Amniotic stem cell (primary cell): ENCODE results near the gene DPH7.
"Not testable (repeated sequence)": the region's sequence is repeated elsewhere in the genome, so short reads cannot be mapped to it uniquely, and the experiment has no call there.

Source experiments
- DNase-seq: peaks from one replicate; lab custom pipeline; 2025; lab: John Stamatoyannopoulos, UW

Gene DPH7

DNA sequence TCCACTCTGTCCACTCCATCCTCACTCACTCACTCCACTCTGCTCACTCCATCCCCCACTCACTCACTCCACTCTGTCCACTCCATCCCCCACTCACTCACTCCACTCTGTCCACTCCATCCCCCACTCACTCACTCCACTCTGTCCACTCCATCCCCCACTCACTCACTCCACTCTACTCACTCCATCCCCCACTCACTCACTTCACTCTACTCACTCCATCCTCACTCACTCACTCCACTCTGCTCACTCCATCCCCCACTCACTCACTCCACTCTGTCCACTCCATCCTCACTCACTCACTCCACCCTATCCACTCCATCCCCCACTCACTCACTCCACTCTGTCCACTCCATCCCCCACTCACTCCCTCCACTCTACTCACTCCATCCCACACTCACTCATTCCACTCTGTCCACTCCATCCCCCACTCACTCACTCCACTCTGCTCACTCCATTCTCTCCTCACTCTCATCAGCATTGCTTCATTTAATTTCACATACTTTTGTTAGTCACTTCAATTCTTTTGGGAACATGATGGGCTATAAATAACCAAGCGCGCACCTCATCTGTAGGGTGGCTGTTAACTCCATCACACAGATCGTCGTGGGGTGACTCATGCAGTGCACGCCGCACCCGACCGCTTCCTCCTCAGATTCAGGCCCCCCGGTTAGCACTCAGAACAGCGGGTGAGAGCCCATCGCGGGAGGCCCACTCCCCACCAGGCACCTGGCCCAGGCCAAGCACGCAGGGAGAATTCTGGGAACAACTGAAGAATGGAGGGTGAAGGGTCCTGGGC lies 59.9 kb downstream of the DPH7 start:
- not testable (repeated sequence) for DNase-seq

DNA sequence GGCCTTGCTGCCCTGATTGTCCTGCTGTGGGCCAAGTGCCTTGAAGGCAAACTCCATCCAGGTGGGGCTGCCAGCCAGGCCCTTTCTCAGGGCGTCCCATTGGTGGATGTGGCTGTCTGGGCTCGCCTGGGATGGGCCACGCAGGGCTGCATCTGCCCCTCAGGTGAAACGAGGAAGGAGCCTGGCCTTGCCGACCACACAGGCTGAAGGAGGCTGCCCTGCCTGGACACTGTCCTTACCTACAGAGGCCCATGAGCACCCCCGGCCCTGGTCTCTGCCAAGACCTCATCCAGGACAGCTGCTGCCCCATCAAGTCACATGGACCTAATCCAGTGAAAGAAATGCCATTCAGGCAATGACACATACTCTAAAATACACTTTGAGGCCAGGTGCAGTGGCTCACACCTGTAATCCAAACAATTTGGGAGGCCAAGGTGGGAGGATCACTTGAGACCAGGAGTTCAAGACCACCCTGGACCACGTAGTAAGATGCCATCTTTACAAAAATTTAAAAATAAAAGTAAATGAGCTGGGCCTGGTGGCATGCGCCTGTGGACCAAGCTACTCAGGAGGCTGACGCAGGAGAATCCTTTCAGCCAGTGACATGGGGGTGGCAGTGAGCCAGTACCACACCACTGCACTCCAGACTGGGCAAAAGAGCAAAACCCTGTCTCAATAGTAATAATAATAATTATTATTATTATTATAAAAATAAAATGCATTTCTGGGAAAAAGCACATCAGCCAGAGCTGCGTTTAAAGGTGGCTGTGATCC lies 62.4 kb downstream of the DPH7 start:
- no peak for DNase-seq

DNA sequence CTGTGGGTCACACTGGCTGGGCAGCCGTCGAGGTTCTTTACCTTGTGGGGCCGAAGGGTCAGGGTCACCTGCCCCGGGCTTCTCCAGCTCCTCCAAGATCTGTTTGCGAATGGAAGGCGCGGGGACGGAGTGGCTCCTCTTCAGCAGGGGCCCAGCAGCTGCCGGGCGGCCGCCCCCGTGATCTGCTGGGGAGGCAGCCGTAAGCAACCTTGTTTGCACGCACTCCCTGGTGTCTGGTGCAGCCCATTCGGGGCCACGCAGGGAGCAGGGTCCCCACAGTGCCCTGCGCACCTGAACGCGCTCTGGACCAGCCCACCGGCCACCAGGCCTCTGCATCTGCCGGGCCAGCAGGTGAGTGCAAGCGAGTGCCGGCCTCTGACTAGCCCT lies 63.4 kb downstream of the DPH7 start:
- no peak for DNase-seq

DNA sequence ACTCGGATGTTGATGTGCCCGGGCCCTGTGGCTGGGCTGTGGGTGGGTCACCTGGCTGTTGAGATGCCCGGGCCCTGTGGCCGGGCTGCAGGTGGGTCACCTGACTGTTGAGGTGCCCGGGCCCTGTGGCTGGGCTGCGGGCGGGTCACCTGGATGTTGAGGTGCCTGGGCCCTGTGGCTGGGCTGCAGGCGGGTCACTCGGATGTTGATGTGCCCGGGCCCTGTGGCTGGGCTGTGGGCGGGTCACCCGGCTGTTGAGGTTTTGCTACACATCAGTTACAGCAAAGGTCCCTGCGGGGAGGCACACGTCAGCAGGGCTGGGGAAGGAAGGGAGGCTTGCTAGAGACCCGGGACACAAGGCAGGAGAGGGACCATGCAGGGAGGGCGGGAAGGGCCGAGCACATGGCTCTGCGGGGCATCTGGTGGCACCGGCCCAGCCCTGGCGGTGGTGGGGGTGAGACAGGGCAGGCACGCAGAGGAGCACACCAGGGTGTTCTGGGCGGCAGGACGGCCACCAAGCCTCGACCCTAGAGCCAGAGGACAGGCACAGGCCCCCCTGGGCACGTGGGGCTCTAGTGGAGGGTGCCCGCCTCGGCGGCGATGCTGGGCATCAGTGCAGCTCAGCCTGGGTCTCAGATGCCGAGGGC lies 63.9 kb downstream of the DPH7 start:
- no peak for DNase-seq

DNA sequence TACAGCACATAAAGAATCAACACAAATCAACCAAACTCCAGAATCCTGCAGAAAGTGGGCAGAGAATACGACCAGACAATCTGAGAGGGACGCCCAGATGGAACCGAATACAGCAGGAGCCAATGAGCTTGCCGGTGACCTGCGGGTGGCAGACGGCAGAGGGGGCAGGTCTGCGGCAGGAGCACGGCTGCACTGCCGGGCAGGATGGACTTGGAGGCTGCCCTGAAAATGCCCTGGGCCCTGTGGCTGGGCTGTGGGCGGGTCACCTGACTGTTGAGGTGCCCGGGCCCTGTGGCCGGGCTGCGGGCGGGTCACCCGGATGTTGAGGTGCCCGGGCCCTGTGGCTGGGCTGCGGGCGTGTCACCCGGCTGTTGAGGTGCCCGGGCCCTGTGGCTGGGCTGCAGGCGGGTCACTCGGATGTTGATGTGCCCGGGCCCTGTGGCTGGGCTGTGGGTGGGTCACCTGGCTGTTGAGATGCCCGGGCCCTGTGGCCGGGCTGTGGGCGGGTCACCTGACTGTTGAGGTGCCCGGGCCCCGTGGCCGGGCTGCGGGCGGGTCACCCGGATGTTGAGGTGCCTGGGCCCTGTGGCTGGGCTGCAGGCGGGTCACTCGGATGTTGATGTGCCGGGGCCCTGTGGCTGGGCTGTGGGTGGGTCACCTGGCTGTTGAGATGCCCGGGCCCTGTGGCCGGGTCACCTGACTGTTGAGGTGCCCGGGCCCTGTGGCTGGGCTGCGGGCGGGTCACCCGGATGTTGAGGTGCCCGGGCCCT lies 64.7 kb downstream of the DPH7 start:
- not testable (repeated sequence) for DNase-seq

DNA sequence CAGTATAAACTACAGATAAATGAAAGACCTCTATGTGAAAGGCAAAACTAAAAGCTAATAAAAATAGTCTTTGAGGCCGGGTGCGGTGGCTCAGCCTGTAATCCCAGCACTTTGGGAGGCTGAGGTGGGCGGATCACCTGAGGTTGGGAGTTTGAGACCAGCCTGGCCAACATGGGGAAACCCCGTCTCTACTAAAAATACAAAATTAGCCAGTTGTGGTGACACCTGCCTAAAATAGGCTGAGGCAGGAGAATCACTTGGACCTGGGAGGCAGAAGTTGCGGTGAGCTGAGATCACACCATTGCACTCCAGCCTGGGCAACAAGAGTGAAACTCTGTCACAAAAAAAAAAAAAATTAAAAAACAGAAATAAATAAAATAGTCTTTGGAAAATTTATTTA lies 65.6 kb downstream of the DPH7 start:
- DNase-seq = not testable (repeated sequence)

DNA sequence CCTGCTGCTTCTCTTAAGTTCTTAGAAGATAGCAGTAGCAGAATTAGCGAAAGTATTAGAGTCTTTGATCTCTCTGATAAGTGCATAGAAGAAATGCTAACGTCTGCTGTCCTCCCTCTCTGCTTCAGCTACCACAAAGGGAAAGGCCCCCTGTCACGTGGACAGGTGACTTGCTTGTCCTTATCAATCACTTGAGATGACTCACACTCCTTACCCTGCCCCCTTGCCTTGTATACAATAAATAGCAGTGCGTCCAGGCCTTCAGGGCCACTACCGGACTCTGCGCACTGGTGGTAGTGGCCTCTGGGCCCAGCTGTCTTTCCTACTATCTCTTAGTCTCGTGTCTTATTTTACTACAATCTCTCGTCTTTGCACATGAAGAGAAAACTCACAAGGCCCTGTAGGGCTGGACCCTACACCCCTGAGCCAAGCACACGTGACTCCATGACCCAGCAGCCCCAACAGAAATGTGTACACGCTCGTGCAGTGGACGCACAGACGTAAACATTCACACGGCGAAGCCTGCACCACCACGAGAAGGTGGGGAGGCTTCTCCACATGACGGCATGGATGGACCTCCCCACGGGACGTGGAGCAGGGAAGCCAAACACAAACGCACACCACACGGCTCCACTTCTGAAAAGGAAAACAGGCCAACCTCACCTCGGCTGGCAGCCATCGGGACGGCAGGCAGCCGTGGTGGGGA lies 66.8 kb downstream of the DPH7 start:
- DNase-seq = no peak

DNA sequence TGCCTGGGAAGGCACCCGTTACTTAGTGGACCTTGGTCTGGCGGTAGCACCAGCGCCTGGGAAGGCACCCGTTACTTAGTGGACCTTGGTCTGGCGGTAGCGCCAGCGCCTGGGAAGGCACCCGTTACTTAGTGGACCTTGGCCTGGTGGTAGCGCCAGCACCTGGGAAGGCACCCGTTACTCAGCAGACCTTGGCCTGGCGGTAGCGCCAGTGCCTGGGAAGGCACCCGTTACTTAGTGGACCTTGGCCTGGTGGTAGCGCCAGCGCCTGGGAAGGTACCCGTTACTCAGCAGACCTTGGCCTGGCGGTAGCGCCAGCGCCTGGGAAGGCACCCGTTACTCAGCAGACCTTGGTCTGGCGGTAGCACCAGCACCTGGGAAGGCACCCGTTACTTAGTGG lies 67.6 kb downstream of the DPH7 start:
- not testable (repeated sequence) for DNase-seq

DNA sequence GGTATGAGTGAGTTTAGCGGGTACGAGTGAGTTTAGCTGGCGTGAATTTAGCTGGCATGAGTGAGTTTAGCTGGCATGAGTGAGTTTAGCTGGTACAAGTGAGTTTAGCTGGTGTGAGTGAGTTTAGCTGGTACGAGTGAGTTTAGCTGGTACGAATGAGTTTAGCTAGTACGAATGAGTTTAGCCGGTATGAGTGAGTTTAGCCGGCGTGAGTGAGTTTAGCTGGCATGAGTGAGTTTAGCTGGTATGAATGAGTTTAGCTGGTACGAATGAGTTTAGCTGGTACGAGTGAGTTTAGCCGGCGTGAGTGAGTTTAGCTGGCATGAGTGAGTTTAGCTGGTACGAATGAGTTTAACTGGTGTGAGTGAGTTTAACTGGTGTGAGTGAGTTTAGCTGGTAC lies 69.5 kb downstream of the DPH7 start:
- no peak for DNase-seq

DNA sequence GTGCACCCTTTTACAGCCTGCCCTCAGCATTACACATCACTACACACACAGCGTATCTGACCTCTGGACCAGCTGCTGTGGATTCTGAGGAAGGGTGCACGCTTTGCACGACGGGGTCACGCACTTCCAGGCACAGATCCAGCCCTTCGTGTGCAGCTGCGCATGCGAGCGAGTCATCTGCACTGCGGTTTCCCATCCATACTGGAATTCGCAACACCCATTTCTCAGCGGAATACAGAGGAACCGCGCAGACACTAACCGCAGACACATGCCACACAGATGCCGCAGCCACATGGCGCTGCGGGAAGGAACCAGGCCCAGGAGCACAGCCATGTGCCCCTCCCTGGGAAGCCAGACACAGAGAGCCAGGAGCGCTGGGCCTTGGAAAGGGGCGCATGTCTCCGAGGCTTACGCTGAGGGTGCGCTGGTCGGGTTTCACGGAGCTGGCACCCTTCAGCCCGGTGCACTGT lies 72.0 kb downstream of the DPH7 start:
- no peak for DNase-seq

DNA sequence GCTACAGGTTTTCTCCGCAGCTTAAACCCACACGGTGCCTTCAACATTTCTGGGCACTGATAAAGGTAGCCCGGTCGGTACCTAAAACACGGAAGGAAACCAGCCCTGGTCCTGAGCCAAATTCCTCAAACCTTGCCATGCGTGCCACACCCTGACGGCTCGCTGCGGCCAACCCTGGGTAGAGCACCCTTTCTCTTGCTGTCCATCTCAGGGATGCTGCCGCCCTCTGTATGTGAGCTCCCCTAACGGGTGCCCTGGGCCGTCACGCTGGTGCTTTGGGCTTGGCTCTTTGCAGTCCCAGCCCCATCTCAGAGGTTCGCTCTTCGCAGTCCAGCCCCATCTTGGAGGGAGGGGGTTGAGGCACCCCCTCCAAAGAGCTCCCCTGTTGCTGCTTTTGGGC lies 72.5 kb downstream of the DPH7 start:
- DNase-seq = no peak

DNA sequence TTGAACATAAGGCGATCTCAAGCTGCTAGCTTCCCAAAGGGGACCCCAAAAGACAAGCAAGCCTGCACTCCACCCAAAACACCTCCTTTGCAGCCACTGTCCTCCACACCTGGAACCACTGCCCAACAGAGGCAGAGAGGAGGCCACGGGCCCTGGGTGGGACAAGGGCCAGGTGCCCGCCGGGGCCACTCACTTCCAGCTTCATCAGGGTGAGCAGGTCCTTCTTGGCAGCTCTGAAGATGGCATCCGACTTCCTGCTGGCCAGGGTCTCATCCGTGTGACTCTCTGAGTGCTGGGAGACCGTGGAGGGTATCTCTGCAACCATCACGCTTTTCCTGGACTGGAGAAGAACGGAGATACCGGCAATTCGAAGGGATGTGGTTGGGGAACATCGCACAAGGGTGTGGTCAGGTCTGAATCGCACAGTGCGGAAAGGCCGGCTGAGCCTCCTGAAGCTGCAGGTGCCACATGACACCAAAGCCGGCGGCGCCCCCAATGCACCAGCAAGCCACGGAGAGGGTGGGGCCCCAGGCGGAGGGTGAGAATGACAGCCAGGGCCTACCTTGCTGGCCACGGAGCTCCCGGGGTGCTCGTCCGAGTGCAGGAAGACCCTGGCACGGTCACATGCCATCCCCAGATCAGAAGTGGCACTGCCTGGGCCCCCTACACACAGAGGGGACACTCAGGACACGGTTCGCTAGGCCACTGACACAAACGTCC lies 73.1 kb downstream of the DPH7 start:
- no peak for DNase-seq
